ENCODE data around the gene EIF4E2.
A peak's percentile ranks its signal among the peaks of the same experiment; 100 is the strongest.

The EIF4E2 gene

GRCh38 chr2:232550354-232551249 is at the start of gene EIF4E2, which contains the start of gene TIGD1:
Gene EIF4E2 (plus strand): TSS chr2:232550689. CDS start chr2:232550725, 36 bp downstream.
Gene TIGD1 (minus strand): TSS chr2:232550557. CDS start chr2:232549882, 675 bp downstream.
- peak; percentile 84 for DNase-seq (ENCODE audit: low read depth)
- peak within 1 kb of the TSS; percentile 90 for H3K4me3 ChIP-seq (ENCODE audit: low read depth, low read length)
- 0 out of 2 replicates have a peak, but pooled peaks have one; percentile 9 for TF ChIP-seq CTCF (IDR thresholded peaks at IDR 0.05; ENCODE audit: control insufficient read depth, extremely low read depth, insufficient read depth)

GRCh38 chr2:232501331-232501771 is 49.1 kb upstream of the EIF4E2 start:
- TF ChIP-seq CTCF (IDR thresholded peaks at IDR 0.05; ENCODE audit: control insufficient read depth, extremely low read depth, insufficient read depth): no peak
- H3K4me3 ChIP-seq (ENCODE audit: low read depth, low read length): no peak overlapping the region

GRCh38 chr2:232501794-232502390 is 48.6 kb upstream of the EIF4E2 start:
- no peak for DNase-seq (ENCODE audit: low read depth)
- no peak for TF ChIP-seq CTCF (IDR thresholded peaks at IDR 0.05; ENCODE audit: control insufficient read depth, extremely low read depth, insufficient read depth)
- no peak overlapping the region for H3K4me3 ChIP-seq (ENCODE audit: low read depth, low read length)

More at GRCh38 chr2:232501331-232501771, 49.1 kb upstream of the EIF4E2 start:
- DNase-seq (ENCODE audit: low read depth): no peak

- TF ChIP-seq CTCF (IDR thresholded peaks at IDR 0.05; ENCODE audit: control insufficient read depth, extremely low read depth, insufficient read depth): no peak
- no peak overlapping the region for H3K4me3 ChIP-seq (ENCODE audit: low read depth, low read length)
- DNase-seq (ENCODE audit: low read depth): no peak
Measured at GRCh38 chr2:232502511-232502910, 48.0 kb upstream of the EIF4E2 start.

- DNase-seq (ENCODE audit: low read depth): no peak
- H3K4me3 ChIP-seq (ENCODE audit: low read depth, low read length): no peak overlapping the region
- no peak for TF ChIP-seq CTCF (IDR thresholded peaks at IDR 0.05; ENCODE audit: control insufficient read depth, extremely low read depth, insufficient read depth)
Measured at GRCh38 chr2:232502911-232503808, 47.3 kb upstream of the EIF4E2 start.

- H3K4me3 ChIP-seq (ENCODE audit: low read depth, low read length): no peak overlapping the region
- TF ChIP-seq CTCF (IDR thresholded peaks at IDR 0.05; ENCODE audit: control insufficient read depth, extremely low read depth, insufficient read depth): no peak
- no peak for DNase-seq (ENCODE audit: low read depth)
Measured at GRCh38 chr2:232503809-232504323, 46.6 kb upstream of the EIF4E2 start.
